K562 (cell line): ENCODE measurements around the gene CUX1. TPM values are rescaled to one million over a fixed set of nuclear protein-coding genes. Genes with fewer than 3 reads are reported as not detected.

ENCODE experiments used
- BRD4 ChIP-seq: fragments of 200-600 bp; sonication (generic); IDR thresholded peaks from 2 replicates; pipeline ENCODE4 v1.6.1; 2017; ENCODE audit warnings: inconsistent platforms
- CREB5 ChIP-seq: fragments of 250-450 bp; sonication (Bioruptor Pico); IDR thresholded peaks from 2 replicates; pipeline ENCODE4 v1.5.0; 2020; ENCODE audit warnings: mild to moderate bottlenecking
- CXXC5 ChIP-seq: fragments of 250-450 bp; sonication (Bioruptor Pico); IDR thresholded peaks from 2 replicates; pipeline ENCODE4 v1.8.0; 2022; ENCODE audit warnings: inconsistent platforms, mild to moderate bottlenecking, moderate library complexity
- DLX4 ChIP-seq: fragments of 250-450 bp; sonication (Bioruptor Pico); IDR thresholded peaks from 2 replicates; pipeline ENCODE4 v1.6.1; 2021; ENCODE audit warnings: mild to moderate bottlenecking
- E2F4 ChIP-seq: sonication (generic); formaldehyde crosslinking; IDR thresholded peaks from 2 replicates; pipeline ENCODE4 v1.8.0; 2022; ENCODE audit warnings: mild to moderate bottlenecking, low read depth, missing genetic modification reagents
- ETV5 ChIP-seq: sonication (generic); formaldehyde crosslinking; IDR thresholded peaks from 2 replicates; pipeline ENCODE4 v1.4.0; 2020; ENCODE audit warnings: low read depth, mild to moderate bottlenecking, missing genetic modification reagents
- FOXM1 ChIP-seq, 2 experiments: fragments of 450-650 bp in 1 of 2; sonication (generic) in 1 of 2; formaldehyde crosslinking in 1 of 2; IDR thresholded peaks; 2 replicates each; pipeline versions ENCODE4 v1.6.1 to v1.9.0; 2017 to 2022; ENCODE audit warnings: low read depth in 2 of 2, mild to moderate bottlenecking in 2 of 2, missing genetic modification reagents in 1 of 2, moderate library complexity in 1 of 2
- HDAC3 ChIP-seq: fragments of 450-650 bp; IDR thresholded peaks from 2 replicates; pipeline ENCODE4 v1.6.1; 2018; ENCODE audit warnings: borderline replicate concordance, mild to moderate bottlenecking, moderate library complexity; ENCODE audit not compliant: partially characterized antibody
- HIVEP1 ChIP-seq: fragments of 250-450 bp; sonication (Bioruptor Pico); IDR thresholded peaks from 2 replicates; pipeline ENCODE4 v1.4.0; 2020; ENCODE audit warnings: mild to moderate bottlenecking
- HNRNPK ChIP-seq: fragments of 200-400 bp; formaldehyde crosslinking; IDR thresholded peaks from one replicate; pipeline ENCODE4 v1.6.1; 2018; ENCODE audit warnings: mild to moderate bottlenecking, low read depth, low read length; ENCODE audit not compliant: poor library complexity, severe bottlenecking
- KLF16 ChIP-seq: IDR thresholded peaks from 2 replicates; pipeline ENCODE4 v1.6.1; 2016; ENCODE audit warnings: antibody characterized with exemption
- NCOR1 ChIP-seq: fragments of 450-650 bp; IDR thresholded peaks from 2 replicates; pipeline ENCODE4 v1.6.1; 2016; ENCODE audit warnings: mild to moderate bottlenecking, moderate library complexity
- NFRKB ChIP-seq: fragments of 450-650 bp; IDR thresholded peaks from 2 replicates; pipeline ENCODE4 v1.6.1; 2016; ENCODE audit warnings: low read depth
- PHF20 ChIP-seq: fragments of 450-650 bp; IDR thresholded peaks from 2 replicates; pipeline ENCODE4 v1.6.1; 2018; ENCODE audit not compliant: partially characterized antibody
- POLR2AphosphoS2 ChIP-seq: IDR thresholded peaks from 2 replicates; pipeline ENCODE4 v1.6.1; 2012; ENCODE audit warnings: low read length, improper control_type of control experiment
- POLR2G ChIP-seq: fragments of 200-400 bp; formaldehyde crosslinking; IDR thresholded peaks from 2 replicates; pipeline ENCODE4 v1.6.1; 2017; ENCODE audit warnings: low read depth, mild to moderate bottlenecking, antibody characterized with exemption, low read length, moderate library complexity
- PPARD ChIP-seq: fragments of 250-450 bp; sonication (Bioruptor Pico); IDR thresholded peaks from 2 replicates; pipeline ENCODE4 v1.8.0; 2022; ENCODE audit warnings: inconsistent platforms, mild to moderate bottlenecking, moderate library complexity
- RAD51 ChIP-seq: fragments of 450-650 bp; IDR thresholded peaks from 2 replicates; pipeline ENCODE4 v1.7.1; 2016; ENCODE audit warnings: low read depth, mild to moderate bottlenecking, borderline replicate concordance
- RBBP5 ChIP-seq: fragments of 200-600 bp; sonication (generic); IDR thresholded peaks from 2 replicates; pipeline ENCODE4 v1.6.1; 2012; ENCODE audit warnings: borderline replicate concordance, mild to moderate bottlenecking, low read length, control low read depth, inconsistent platforms; ENCODE audit not compliant: insufficient read depth, poor library complexity, severe bottlenecking
- SETDB1 ChIP-seq: IDR thresholded peaks from one replicate; pipeline ENCODE4 v1.6.1; 2012; ENCODE audit warnings: low read length, control low read depth, inconsistent platforms
- SIN3B ChIP-seq: fragments of 450-650 bp; IDR thresholded peaks from 2 replicates; pipeline ENCODE4 v1.6.1; 2017; ENCODE audit warnings: low read depth, mild to moderate bottlenecking, moderate library complexity
- SREBF2 ChIP-seq: sonication (generic); formaldehyde crosslinking; IDR thresholded peaks from 2 replicates; pipeline ENCODE4 v1.4.0; 2020; ENCODE audit warnings: mild to moderate bottlenecking, missing genetic modification reagents
- ZNF140 ChIP-seq: fragments of 250-450 bp; sonication (Bioruptor Pico); IDR thresholded peaks from 2 replicates; pipeline ENCODE4 v1.8.0; 2021; ENCODE audit warnings: moderate library complexity, mild to moderate bottlenecking, inconsistent platforms
- ZNF431 ChIP-seq: sonication (generic); formaldehyde crosslinking; IDR thresholded peaks from 2 replicates; pipeline ENCODE4 v1.8.0; 2022; ENCODE audit warnings: mild to moderate bottlenecking, missing genetic modification reagents
- ZNF444 ChIP-seq: fragments of 250-450 bp; sonication (Bioruptor Pico); IDR thresholded peaks from 2 replicates; pipeline ENCODE4 v1.4.0; 2020; ENCODE audit warnings: mild to moderate bottlenecking, moderate library complexity
- ZNF589 ChIP-seq: fragments of 200-800 bp; sonication (Bioruptor generic); IDR thresholded peaks from 2 replicates; pipeline ENCODE4 v1.6.1; 2016; ENCODE audit warnings: low read depth, missing genetic modification characterization, missing compliant biosample characterization
- polyA plus RNA-seq, 8 experiments: library from polyadenylated mRNA; depleted of rRNA in 4 of 8; stranded (reverse) in 5 of 8; unstranded in 3 of 8; fragments of >200 nt; fragmentation: Nextera tagmentation in 2 of 8; fragmentation: Illumina TruSeq in 1 of 8; extraction: Ambion mirVana in 2 of 8; extraction: Trizol in 1 of 8; gene quantifications; 2 replicates each; pipeline versions ENCODE4 v1.2.1 to v1.2.3, GENCODE V29; 2011 to 2014; ENCODE audit warnings: inconsistent platforms in 1 of 8, missing spikeins in 1 of 8
- total RNA-seq, 7 experiments: library from RNA; depleted of rRNA in 6 of 7; stranded (reverse); fragments of >200 nt in 6 of 7; fragmentation: Illumina TruSeq in 2 of 7; extraction: Trizol in 2 of 7; gene quantifications; 2 replicates each; pipeline versions ENCODE4 v1.2.1 to v1.2.3, GENCODE V29; 2011 to 2021; ENCODE audit warnings: low replicate concordance in 1 of 7

Gene CUX1
- total and polyA plus RNA-seq, 9 of the 15 experiments (the other 6 are each of a cell fraction or from before 2014, with no cell fraction given): 3.6 to 55.3 (median 25.2) TPM

GRCh38 chr7:101902680-101903514 is 85.5 kb downstream of the CUX1 start (continued):
- no peak for TF ChIP-seq SETDB1
- TF ChIP-seq NFRKB: peak; percentile 89
- no peak for TF ChIP-seq PPARD (CRISPR knock-in tag)
- peak; percentile 59 for TF ChIP-seq POLR2G
- no peak for TF ChIP-seq ZNF140 (CRISPR knock-in tag)
- TF ChIP-seq ZNF431 (CRISPR knock-in tag): no peak; the same call in 1 of the 2 replicates
- TF ChIP-seq KLF16: peak; percentile 86
- TF ChIP-seq CREB5: no peak
- peak; percentile 93 for TF ChIP-seq NCOR1
- peak; percentile 52 for TF ChIP-seq RBBP5
- peak; percentile 83 for TF ChIP-seq HDAC3
- no peak for TF ChIP-seq DLX4 (CRISPR knock-in tag)
- TF ChIP-seq HNRNPK: no peak
- no peak for TF ChIP-seq BRD4
- peak; percentile 2; the same call in 1 of the 2 replicates for TF ChIP-seq ETV5 (CRISPR knock-in tag)
- peak; percentile 89; the same call in 1 of the 2 replicates for TF ChIP-seq ZNF589 (CRISPR knock-in tag)
- TF ChIP-seq FOXM1 (IDR thresholded peaks at IDR 0.05; ENCODE audit: low read depth): peak; percentile 34
- TF ChIP-seq FOXM1 (CRISPR knock-in tag; IDR thresholded peaks at IDR 0.05; ENCODE audit: low read depth): no peak
- TF ChIP-seq ZNF444 (CRISPR knock-in tag): no peak
- no peak for TF ChIP-seq E2F4 (CRISPR knock-in tag)
- peak; percentile 32 for TF ChIP-seq PHF20
- TF ChIP-seq HIVEP1 (CRISPR knock-in tag): no peak
- TF ChIP-seq SREBF2 (CRISPR knock-in tag): 0 out of 2 replicates have a peak, but pooled peaks have one; percentile 25
- no peak for TF ChIP-seq POLR2AphosphoS2
- peak; percentile 63 for TF ChIP-seq CXXC5 (CRISPR knock-in tag)
- TF ChIP-seq SIN3B: no peak
- no peak for TF ChIP-seq RAD51
